ENCODE data around the gene EYS. TPM values are rescaled to one million over a fixed set of nuclear protein-coding genes. Genes with fewer than 3 reads are reported as not detected.

Gene EYS
- total and polyA plus RNA-seq, 2 of the 13 experiments (the other 11 are each of a cell fraction or from before 2014, with no cell fraction given), result 0.04 to 0.07 TPM

DNA sequence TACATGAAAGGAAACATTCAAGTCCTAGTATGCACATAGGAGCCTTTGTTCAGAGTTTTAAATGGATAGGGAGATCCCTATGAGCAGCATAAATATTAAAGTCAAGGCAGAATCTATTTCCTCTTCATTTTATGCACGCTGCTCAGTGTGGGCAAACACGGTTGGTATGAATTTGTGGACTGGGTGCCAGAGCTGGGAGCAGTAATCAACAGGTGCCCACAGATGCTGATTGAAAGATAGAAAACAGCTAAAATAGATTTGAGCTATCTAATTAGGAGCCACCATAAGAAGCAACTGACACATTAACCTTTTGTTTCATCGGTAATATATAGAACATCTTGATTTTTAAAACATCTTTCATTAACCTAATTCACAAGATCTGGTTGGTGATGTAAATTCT, 175.5 kb downstream of the EYS start:
- H3K4me2 ChIP-seq (ENCODE audit: low read depth, low read length), result no peak overlapping the region
- intact Hi-C loops (cut with micrococcal nuclease; ENCODE audit: unreplicated experiment), result no loop called here
- CTCF ChIA-PET (ENCODE audit: low intra/inter-chr PET ratio, low total read pairs), result no interaction called here
- no peaks in the 10 kb centered on the region for H3K4me1 ChIP-seq (ENCODE audit: insufficient read depth, low read length)
- no peak overlapping the region for H3K9ac ChIP-seq (ENCODE audit: insufficient read depth, low read depth, low read length)
- POLR2A ChIA-PET, result no interaction called here
- no peak overlapping the region for H2AFZ ChIP-seq (ENCODE audit: low read length)
- in situ Hi-C loops (cut with HindIII; ENCODE audit: extremely low pct_ligation_motif_present, low pct_unique_long_range_greater_than_20kb), result no loop called here
- no peaks in the 10 kb centered on the region for H3K79me2 ChIP-seq (ENCODE audit: insufficient read depth, low read length)
- BruUV-seq (replicated peaks), result no TSS peak
- ATAC-seq, result no peak
- DNase-seq (ENCODE audit: low spot score), result no peak
- no peaks in the 10 kb centered on the region for H3K27me3 ChIP-seq (ENCODE audit: control insufficient read depth in 1 of 2, insufficient read depth in 2 of 2, low read length in 2 of 2)
- no peaks in the 10 kb centered on the region for H3K36me3 ChIP-seq (replicated peaks in 1 of 2; ENCODE audit: control insufficient read depth in 1 of 2, insufficient read depth in 2 of 2, low read length in 2 of 2)
- H3K4me3 ChIP-seq (replicated peaks in 1 of 3; ENCODE audit: insufficient read depth in 1 of 3, low read depth in 2 of 3, low read length in 3 of 3), result no peak overlapping the region
- no peaks in the 10 kb centered on the region for H4K20me1 ChIP-seq (ENCODE audit: insufficient read depth, low read length)
- FAIRE-seq, result no peak
- no peak overlapping the region for H3K27ac ChIP-seq (ENCODE audit: extremely low read length, insufficient read depth, low read length)
- WGBS (ENCODE audit: low lambda C conversion rate), result 0% methylated on average over 3 of the region's 3 CpGs
- no peaks in the 10 kb centered on the region for H3K9me3 ChIP-seq (ENCODE audit: low read length)
- no peak for TF ChIP-seq FIP1L1 (IDR thresholded peaks at IDR 0.05; ENCODE audit: borderline replicate concordance, insufficient read depth, low read depth, low read length)
- TF ChIP-seq, protein P1, sequence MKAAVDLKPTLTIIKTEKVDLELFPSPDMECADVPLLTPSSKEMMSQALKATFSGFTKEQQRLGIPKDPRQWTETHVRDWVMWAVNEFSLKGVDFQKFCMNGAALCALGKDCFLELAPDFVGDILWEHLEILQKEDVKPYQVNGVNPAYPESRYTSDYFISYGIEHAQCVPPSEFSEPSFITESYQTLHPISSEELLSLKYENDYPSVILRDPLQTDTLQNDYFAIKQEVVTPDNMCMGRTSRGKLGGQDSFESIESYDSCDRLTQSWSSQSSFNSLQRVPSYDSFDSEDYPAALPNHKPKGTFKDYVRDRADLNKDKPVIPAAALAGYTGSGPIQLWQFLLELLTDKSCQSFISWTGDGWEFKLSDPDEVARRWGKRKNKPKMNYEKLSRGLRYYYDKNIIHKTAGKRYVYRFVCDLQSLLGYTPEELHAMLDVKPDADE (CRISPR knock-in tag; IDR thresholded peaks at IDR 0.05), result no peak
- TF ChIP-seq, protein P2, sequence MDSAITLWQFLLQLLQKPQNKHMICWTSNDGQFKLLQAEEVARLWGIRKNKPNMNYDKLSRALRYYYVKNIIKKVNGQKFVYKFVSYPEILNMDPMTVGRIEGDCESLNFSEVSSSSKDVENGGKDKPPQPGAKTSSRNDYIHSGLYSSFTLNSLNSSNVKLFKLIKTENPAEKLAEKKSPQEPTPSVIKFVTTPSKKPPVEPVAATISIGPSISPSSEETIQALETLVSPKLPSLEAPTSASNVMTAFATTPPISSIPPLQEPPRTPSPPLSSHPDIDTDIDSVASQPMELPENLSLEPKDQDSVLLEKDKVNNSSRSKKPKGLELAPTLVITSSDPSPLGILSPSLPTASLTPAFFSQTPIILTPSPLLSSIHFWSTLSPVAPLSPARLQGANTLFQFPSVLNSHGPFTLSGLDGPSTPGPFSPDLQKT (CRISPR knock-in tag; IDR thresholded peaks at IDR 0.05; ENCODE audit: borderline replicate concordance), result no peak
- no peak for TF ChIP-seq ISL2 (CRISPR knock-in tag; IDR thresholded peaks at IDR 0.05)
- TF ChIP-seq GPN1 (CRISPR knock-in tag; IDR thresholded peaks at IDR 0.05; ENCODE audit: borderline replicate concordance), result no peak
- no peak for TF ChIP-seq AHR (CRISPR knock-in tag; IDR thresholded peaks at IDR 0.05)
- TF ChIP-seq TBP (CRISPR knock-in tag; IDR thresholded peaks at IDR 0.05), result no peak
- no peak for TF ChIP-seq ZNF44 (CRISPR knock-in tag; IDR thresholded peaks at IDR 0.05)
- TF ChIP-seq, protein P3, sequence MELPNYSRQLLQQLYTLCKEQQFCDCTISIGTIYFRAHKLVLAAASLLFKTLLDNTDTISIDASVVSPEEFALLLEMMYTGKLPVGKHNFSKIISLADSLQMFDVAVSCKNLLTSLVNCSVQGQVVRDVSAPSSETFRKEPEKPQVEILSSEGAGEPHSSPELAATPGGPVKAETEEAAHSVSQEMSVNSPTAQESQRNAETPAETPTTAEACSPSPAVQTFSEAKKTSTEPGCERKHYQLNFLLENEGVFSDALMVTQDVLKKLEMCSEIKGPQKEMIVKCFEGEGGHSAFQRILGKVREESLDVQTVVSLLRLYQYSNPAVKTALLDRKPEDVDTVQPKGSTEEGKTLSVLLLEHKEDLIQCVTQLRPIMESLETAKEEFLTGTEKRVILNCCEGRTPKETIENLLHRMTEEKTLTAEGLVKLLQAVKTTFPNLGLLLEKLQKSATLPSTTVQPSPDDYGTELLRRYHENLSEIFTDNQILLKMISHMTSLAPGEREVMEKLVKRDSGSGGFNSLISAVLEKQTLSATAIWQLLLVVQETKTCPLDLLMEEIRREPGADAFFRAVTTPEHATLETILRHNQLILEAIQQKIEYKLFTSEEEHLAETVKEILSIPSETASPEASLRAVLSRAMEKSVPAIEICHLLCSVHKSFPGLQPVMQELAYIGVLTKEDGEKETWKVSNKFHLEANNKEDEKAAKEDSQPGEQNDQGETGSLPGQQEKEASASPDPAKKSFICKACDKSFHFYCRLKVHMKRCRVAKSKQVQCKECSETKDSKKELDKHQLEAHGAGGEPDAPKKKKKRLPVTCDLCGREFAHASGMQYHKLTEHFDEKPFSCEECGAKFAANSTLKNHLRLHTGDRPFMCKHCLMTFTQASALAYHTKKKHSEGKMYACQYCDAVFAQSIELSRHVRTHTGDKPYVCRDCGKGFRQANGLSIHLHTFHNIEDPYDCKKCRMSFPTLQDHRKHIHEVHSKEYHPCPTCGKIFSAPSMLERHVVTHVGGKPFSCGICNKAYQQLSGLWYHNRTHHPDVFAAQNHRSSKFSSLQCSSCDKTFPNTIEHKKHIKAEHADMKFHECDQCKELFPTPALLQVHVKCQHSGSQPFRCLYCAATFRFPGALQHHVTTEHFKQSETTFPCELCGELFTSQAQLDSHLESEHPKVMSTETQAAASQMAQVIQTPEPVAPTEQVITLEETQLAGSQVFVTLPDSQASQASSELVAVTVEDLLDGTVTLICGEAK (IDR thresholded peaks at IDR 0.05), result no peak
- TF ChIP-seq, protein P3 (CRISPR knock-in tag; IDR thresholded peaks at IDR 0.05), result no peak
- TF ChIP-seq MIER3 (CRISPR knock-in tag; IDR thresholded peaks at IDR 0.05; ENCODE audit: borderline replicate concordance), result no peak
- no peak for TF ChIP-seq ZNF484 (CRISPR knock-in tag; IDR thresholded peaks at IDR 0.05; ENCODE audit: borderline replicate concordance, low read depth)
- TF ChIP-seq RFX3 (CRISPR knock-in tag; IDR thresholded peaks at IDR 0.05), result no peak
- TF ChIP-seq TCF12 (IDR thresholded peaks at IDR 0.05), result no peak
- no peak for TF ChIP-seq TCF12 (CRISPR knock-in tag; IDR thresholded peaks at IDR 0.05)
- no peak for TF ChIP-seq SIN3B (IDR thresholded peaks at IDR 0.05; ENCODE audit: low read length)

Measured in HepG2 (cell line).